Muscle layer of duodenum (tissue), 2 donors: ENCODE measurements around the gene ZNF324.

Experiments
- H3K27ac ChIP-seq: one replicate; pipeline ENCODE4 v1.7.0; 2013; ENCODE audit warnings: mild to moderate bottlenecking, low read length
- H3K27me3 ChIP-seq: one replicate; pipeline ENCODE4 v1.7.0; 2013; ENCODE audit warnings: low read depth, mild to moderate bottlenecking, control low read depth, low read length
- H3K36me3 ChIP-seq, 2 donors: one replicate each; pipeline ENCODE4 v1.7.0; 2013; ENCODE audit warnings: low read length in 2 of 2, control low read depth in 1 of 2, mild to moderate bottlenecking in 1 of 2; ENCODE audit not compliant: insufficient read depth in 2 of 2, control insufficient read depth in 1 of 2
- H3K4me1 ChIP-seq, 2 donors: one replicate each; pipeline ENCODE4 v1.7.0; 2013; ENCODE audit warnings: low read length in 2 of 2, mild to moderate bottlenecking in 2 of 2, control low read depth in 1 of 2, moderate library complexity in 1 of 2; ENCODE audit not compliant: insufficient read depth in 2 of 2, control insufficient read depth in 1 of 2
- H3K4me3 ChIP-seq, 2 donors: one replicate each; pipeline ENCODE4 v1.7.0; 2013; ENCODE audit warnings: low read length in 2 of 2, low read depth in 1 of 2, mild to moderate bottlenecking in 1 of 2
- H3K9me3 ChIP-seq, 2 donors: one replicate each; pipeline ENCODE4 v1.7.0; 2013; ENCODE audit warnings: low read length in 2 of 2, control low read depth in 1 of 2, mild to moderate bottlenecking in 1 of 2; ENCODE audit not compliant: control insufficient read depth in 1 of 2
- donor health status: healthy.

ZNF324 gene

GRCh38 chr19:58509731-58510083 lies 42.8 kb downstream of the ZNF324 start:
- no peak overlapping the region for H3K4me3 ChIP-seq
- no peak overlapping the region for H3K27ac ChIP-seq
- H3K4me1 ChIP-seq: peaks cover 4 to 11% of the 10 kb centered on the region in 2 donors

GRCh38 chr19:58510084-58510862 lies 43.4 kb downstream of the ZNF324 start:
- H3K27ac ChIP-seq: no peak overlapping the region
- peaks cover 4 to 12% of the 10 kb centered on the region in 2 donors for H3K4me1 ChIP-seq
- H3K4me3 ChIP-seq: no peak overlapping the region

More at GRCh38 chr19:58509731-58510083, 42.8 kb downstream of the ZNF324 start:
- H3K9me3 ChIP-seq: no peaks in the 10 kb centered on the region
- H3K36me3 ChIP-seq: no peaks in the 10 kb centered on the region
- H3K27me3 ChIP-seq: no peaks in the 10 kb centered on the region

GRCh38 chr19:58511353-58512208 lies 44.7 kb downstream of the ZNF324 start, which contains the start of gene SLC27A5:
TSS of gene SLC27A5 (minus strand) at chr19:58511992. CDS start at chr19:58511955, 37 bp downstream.
- H3K4me3 ChIP-seq: no peak within 1 kb of the TSS
- H3K9me3 ChIP-seq: no peaks in the 10 kb centered on the region
- peaks cover 7 to 11% of the 10 kb centered on the region in 2 donors for H3K36me3 ChIP-seq
- H3K4me1 ChIP-seq: peaks cover 4 to 21% of the 10 kb centered on the region in 2 donors
- H3K27ac ChIP-seq: no peak within 1 kb of the TSS
- H3K27me3 ChIP-seq: no peaks in the 10 kb centered on the region

More at GRCh38 chr19:58510084-58510862, 43.4 kb downstream of the ZNF324 start:
- Histone ChIP-seq H3K36me3 (peaks cover 0 to 1% of the 10 kb centered on the region in 2 donors), H3K27me3 (no peaks in the 10 kb centered on the region), H3K9me3 (no peaks in the 10 kb centered on the region)

- no peaks in the 10 kb centered on the region for H3K27me3 ChIP-seq
- H3K27ac ChIP-seq: no peak overlapping the region
- H3K9me3 ChIP-seq: no peaks in the 10 kb centered on the region
- H3K36me3 ChIP-seq: peaks cover 7 to 19% of the 10 kb centered on the region in 2 donors
- peaks cover 8 to 37% of the 10 kb centered on the region in 2 donors for H3K4me1 ChIP-seq
- peak overlapping the region in 1 of 2 donors; percentile 43 for H3K4me3 ChIP-seq
Measured at GRCh38 chr19:58513213-58513693, 46.4 kb downstream of the ZNF324 start.

DNA sequence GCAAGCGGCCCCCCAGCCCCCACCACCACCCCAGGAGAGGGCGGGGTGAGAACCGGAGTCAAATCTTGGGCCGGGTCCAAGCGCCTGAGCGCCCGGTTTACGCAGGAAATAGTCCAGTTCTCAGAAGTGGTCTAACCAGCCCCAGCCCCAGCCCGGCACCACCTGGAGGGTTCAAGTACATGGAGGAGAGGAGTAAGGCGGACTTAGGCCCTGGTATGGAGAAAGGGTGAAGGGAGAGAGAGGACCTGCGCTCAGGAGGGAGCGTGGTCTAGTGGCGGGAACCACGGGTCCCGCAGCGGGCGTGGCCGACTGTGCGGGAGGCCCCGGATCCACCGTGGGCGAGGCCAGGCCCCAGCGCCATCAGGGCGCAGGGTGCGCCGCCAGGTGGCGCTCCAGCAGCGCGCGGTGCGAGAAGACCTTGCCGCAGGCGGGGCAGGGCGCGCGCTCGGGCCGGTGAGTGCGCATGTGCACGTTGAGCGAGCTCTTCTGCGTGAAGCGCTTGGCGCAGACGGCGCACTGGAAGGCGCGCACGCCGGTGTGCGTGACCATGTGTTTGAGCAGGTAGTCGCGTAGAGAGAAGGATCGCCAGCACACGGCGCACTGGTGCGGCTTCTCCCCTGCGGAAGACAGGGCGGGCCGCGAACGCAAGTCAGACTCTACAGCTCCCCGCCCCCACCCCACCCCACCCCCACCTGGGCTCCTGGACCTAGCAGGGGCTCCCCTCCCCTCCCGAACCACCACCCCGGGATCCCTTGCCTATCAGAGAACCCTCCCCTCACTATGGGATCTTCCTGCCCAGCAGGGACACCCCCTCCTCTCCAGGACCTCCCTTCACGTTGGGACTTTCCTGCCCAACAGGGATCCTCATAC lies 47.0 kb downstream of the ZNF324 start:
- Histone ChIP-seq H3K27ac (no peak overlapping the region), H3K9me3 (no peaks in the 10 kb centered on the region), H3K4me3 (peak overlapping the region; percentile 30 to 43), H3K36me3 (peaks cover 7 to 19% of the 10 kb centered on the region in 2 donors), H3K27me3 (no peaks in the 10 kb centered on the region), H3K4me1 (peaks cover 13 to 43% of the 10 kb centered on the region in 2 donors)

DNA sequence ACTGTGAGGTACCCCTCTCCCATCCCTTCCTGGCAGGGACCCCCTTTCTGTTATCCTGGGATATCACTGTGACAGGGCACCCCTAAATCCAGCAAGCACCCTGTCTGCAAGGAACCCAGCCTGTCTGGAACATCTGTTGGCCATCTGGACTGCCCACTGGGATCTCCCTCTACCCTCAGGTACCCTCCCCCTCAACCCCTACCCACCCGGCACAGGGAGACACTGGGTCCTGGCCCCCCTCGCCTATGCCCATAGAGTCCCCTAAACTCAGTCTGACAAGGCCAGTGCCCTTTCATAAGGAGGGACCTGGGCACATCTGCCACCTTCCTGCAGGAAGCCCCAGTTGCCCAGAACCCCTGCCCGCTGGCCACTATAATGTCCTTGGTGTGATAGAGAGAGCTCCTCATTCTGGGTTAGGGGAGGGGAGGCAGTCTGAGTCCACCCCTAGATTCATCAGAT lies 47.7 kb downstream of the ZNF324 start:
- no peak overlapping the region for H3K27ac ChIP-seq

DNA sequence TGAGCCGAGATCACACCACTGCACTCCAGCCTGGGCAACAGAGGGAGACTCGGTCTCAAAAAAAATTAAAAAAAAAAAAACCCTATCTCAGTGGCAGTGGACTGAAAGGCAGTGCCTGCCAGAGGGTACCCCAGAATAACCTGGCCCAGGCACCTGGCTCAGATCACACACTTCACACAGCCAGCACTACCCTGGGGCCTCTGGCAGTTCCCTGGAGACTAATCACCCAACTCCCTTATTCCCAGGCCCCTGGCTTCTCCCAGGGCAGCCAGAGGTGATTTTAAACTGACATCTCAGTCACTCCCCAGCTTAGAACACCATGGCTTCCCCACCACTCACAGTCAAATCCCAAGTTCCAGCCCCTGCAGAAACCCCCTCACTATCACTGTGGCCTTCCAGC lies 48.4 kb downstream of the ZNF324 start:
- Histone ChIP-seq H3K36me3 (peaks cover 7 to 19% of the 10 kb centered on the region in 2 donors), H3K9me3 (no peaks in the 10 kb centered on the region), H3K4me1 (peaks cover 14 to 44% of the 10 kb centered on the region in 2 donors), H3K4me3 (no peak overlapping the region), H3K27me3 (no peaks in the 10 kb centered on the region), H3K27ac (no peak overlapping the region)

More for the DNA sequence above, 47.7 kb downstream of the ZNF324 start:
- Histone ChIP-seq H3K36me3 (peaks cover 7 to 19% of the 10 kb centered on the region in 2 donors), H3K27me3 (no peaks in the 10 kb centered on the region), H3K4me1 (peaks cover 13 to 44% of the 10 kb centered on the region in 2 donors), H3K4me3 (peak overlapping the region; percentile 20 to 30), H3K9me3 (no peaks in the 10 kb centered on the region)

GRCh38 chr19:58516246-58516836 lies 49.5 kb downstream of the ZNF324 start:
- H3K9me3 ChIP-seq: no peaks in the 10 kb centered on the region
- peaks cover 7 to 19% of the 10 kb centered on the region in 2 donors for H3K36me3 ChIP-seq
- no peak overlapping the region for H3K4me3 ChIP-seq
- no peaks in the 10 kb centered on the region for H3K27me3 ChIP-seq
- no peak overlapping the region for H3K27ac ChIP-seq
- H3K4me1 ChIP-seq: peaks cover 17 to 44% of the 10 kb centered on the region in 2 donors

DNA sequence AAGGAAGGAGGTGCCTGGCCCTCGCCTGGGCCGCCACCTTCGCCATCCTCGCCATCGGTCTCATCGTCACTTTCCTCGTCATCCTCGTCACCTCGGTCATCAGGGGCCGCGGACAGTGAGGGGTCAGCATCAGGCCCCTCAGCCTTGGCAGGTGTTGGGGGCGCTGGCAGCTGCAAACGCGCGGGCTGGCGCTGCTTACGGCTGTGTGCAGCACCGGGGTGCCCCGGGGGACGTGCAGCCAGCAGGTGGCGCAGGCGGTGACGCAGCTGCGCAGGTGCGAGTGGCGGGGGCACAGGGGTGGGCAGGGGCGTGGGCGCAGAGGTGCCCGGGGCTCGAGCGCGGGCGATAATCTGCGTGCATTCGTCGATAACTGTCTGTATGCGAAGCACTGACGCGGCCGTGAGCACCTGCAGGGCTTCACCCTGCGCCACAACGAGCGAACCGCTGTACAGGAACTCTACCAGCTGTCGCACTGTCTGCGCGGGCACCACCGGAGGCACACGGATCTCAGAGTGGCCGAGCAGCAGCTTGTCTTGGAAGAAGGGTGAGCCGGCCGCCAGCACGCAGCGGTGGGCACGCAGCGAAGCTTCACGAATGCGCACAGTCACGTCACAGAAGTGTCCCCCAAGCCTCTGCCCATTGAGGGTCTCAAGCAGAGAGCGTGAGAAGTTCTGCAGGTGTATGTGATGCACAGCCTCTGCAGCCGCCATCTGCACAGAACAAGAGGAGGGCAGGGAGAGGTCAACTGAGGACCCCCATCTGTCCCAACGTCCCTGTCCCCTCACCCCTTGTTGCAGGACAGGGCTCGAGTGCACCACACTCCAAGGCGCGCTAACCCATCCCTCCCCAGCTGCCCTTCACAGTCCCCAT lies 50.3 kb downstream of the ZNF324 start:
- H3K9me3 ChIP-seq: no peaks in the 10 kb centered on the region
- H3K27me3 ChIP-seq: no peaks in the 10 kb centered on the region
- peaks cover 7 to 19% of the 10 kb centered on the region in 2 donors for H3K36me3 ChIP-seq
- peaks cover 17 to 44% of the 10 kb centered on the region in 2 donors for H3K4me1 ChIP-seq
- H3K27ac ChIP-seq: no peak overlapping the region
- no peak overlapping the region for H3K4me3 ChIP-seq
